Left hindlimb (tissue), 1 donor: Measurements from ENCODE around the gene MYBPH.

Experiments used
- DNase-seq: peaks from one replicate; pipeline ENCODE4 v3.0.0-alpha.2; 2018

Gene MYBPH

DNA sequence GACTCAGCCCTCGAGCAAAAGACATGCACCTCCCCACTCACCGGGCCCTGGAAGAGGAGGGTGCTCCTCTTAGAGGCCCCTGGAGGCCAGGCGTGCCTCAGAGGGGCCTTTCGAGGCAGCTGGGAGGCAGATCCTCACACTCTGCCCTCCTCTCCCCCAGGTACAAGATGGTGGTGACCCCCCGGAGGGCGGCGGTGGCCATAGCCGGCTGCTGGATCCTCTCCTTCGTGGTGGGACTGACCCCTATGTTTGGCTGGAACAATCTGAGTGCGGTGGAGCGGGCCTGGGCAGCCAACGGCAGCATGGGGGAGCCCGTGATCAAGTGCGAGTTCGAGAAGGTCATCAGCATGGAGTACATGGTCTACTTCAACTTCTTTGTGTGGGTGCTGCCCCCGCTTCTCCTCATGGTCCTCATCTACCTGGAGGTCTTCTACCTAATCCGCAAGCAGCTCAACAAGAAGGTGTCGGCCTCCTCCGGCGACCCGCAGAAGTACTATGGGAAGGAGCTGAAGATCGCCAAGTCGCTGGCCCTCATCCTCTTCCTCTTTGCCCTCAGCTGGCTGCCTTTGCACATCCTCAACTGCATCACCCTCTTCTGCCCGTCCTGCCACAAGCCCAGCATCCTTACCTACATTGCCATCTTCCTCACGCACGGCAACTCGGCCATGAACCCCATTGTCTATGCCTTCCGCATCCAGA lies 10.4 kb downstream of the MYBPH start:
- DNase-seq = no peak

DNA sequence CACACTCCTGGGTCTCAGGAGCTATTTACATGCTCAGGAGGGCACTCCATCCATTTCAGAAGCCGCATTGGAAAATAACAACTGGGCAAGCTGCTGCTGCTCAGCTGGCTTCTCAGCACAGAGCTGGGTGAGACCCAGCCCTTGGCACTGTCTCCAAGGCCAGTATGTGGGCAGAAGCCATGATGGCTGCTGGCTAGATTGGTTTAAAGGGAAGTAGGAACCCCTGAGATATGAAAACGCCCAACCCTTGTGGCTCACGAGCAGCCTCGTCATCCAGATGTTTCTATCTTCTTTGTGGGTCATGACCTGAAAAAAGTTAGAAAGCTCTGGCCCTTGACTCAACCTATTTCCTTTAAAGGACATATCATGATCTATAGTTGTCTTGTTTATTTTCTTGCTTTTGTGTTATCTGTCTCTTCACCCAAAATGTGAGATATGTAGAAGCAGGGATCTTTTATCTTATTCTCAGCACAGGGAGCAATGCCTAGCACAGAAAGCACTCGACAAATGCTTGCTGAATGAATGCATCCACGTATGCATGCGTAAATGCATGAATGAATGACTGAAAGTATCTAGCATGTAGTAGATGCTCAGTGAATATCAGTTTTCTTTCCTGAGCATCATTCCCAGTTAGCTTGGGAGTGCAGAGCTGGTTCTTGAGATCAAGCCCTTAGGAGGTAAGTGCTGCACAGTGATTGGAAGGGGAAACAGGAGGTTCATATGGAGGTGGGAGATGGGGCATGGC lies 11.6 kb downstream of the MYBPH start:
- no peak for DNase-seq

DNA sequence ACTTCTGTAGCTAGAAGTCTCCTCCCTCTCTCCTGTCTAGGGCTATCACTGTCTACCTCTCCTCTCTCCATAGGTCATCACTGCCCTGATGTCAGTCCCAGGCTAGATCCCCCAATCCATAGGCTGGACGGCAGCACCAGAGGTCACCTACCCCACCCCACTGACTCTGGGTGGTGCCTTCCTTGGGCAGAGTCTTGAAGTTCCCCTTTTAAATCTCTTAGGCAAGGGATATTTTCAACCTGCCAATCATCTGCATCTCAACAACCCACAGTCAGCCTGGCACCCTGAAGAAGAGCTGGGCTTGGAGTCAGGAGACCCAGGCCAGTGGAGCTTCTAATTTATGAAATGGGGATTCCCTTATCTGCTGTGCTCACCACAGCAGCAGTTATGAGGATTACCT lies 13.2 kb downstream of the MYBPH start:
- no peak for DNase-seq

DNA sequence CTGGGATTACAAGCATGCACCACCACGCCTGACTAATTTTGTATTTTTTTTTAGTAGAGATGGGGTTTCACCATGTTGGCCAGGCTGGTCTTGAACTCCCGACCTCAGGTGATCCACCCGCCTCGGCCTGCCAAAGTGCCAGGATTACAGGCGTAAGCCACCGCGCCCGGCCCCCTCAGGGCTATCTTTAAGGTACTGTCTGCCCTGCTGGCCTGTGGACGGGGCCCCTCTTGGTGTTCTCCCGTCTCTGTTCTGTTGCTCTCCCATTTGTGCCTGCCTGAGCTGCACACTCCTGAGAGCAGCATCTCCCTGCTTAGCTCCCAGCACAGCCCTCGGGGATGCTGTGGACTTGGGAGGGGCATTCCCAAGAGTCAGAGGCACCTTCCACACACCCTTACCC lies 13.9 kb downstream of the MYBPH start:
- DNase-seq = no peak

DNA sequence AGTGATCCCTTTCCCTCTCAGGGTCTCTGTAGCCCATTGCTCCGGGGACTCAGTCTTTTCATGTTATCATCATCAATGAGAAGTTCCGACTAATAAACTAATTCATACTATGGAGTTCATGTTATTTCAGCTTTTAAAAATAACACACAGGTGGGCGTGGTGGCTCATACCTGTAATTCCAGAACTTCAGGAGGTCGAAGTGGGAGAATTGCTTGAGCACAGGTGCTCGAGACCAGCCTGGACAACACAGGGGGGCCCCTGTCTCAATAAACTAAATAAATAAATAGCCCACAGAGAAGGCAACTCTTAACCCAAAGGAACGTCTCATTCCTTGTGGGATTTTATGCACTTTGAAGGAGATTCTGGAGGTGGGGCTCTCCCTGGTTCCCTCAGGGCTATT lies 14.5 kb downstream of the MYBPH start:
- no peak for DNase-seq

DNA sequence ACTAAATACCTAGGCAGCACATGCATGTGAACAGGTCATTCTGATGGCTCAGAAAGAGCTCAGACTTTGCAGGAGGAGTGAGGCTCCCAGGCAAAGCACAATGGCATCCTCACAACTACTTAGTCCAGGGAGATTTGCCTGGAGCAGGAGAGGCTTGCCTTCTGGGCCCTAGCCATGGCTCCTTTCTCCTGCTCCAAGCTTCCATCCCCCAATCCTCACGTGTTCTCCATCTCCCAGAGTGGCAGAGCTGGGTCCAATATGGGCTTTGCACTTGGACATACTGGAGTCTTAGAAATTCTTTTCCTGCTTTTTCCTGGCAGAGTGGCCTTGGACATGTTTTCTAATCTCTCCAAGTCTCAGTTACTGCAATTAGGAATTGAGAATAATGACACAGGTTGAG lies 15.8 kb downstream of the MYBPH start:
- DNase-seq = no peak

DNA sequence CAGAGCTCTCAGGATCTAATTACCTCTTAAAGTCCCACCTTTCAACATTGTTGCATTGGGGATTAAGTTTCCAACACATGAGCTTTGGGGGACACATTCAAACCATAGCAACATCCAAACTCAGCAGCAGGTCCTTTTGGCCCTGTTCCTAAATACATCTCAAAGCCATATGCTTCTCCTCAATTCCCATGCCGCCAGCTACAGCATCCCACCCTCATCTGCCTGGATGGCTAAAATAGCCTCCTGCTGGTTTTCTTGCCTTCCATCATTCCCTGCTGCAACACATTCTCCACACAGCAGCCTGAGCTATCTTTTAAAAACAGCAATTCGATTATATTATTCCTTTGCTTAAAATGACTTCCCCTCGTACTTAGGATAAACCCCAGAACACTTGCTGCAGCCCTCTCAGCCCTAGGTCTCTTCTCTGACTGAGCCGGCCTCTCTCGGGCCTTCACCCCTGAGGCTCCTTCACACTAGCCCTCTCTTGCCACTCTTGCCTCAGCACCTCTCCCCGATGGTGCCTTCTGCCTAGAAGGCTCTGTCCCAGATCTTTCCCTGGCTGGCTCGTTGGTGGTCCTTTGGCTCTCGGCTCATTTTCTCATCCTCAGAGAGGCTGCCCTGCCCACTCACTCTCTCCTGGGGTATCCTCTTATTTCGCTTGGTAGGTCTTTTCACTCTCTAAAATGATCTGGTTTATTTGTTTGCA lies 16.5 kb downstream of the MYBPH start:
- no peak for DNase-seq

DNA sequence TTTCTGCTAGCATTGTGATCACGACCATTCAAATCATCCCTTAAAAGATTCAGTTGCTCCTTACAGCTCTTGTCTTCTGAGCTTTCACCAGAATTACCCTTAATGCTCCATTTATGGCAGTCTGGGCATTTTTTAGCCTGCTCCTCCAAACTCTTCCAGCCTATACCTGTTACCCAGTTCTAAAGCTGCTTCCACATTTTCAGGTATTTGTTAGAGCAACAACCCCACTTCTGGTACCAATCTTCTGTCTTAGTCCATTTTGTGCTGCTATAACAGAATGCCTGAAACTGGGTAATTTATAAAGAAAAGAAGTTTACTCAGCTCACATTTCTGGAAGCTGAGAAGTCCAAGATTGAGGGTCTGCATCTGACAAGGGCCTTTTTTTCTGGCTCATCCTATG lies 17.2 kb downstream of the MYBPH start:
- no peak for DNase-seq

DNA sequence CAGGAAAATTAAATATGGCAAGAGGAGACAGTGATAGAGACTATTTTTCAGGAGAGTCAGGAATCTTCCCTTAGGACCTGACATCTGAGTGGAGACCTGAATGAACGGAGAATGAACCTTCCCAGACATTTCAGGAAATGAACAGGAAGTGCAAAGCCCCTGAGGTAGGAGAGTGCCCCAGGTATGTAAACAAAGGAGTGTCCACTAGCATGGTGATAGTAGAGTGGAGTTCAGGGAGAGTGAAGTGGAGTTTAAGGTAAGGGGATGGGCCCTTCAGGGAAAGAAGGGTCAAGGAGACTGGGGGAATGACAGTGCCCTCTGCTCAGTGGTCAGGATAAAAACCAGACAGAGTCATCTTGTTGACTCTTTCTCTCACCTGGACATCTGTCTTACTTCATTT lies 19.3 kb downstream of the MYBPH start:
- DNase-seq = no peak

DNA sequence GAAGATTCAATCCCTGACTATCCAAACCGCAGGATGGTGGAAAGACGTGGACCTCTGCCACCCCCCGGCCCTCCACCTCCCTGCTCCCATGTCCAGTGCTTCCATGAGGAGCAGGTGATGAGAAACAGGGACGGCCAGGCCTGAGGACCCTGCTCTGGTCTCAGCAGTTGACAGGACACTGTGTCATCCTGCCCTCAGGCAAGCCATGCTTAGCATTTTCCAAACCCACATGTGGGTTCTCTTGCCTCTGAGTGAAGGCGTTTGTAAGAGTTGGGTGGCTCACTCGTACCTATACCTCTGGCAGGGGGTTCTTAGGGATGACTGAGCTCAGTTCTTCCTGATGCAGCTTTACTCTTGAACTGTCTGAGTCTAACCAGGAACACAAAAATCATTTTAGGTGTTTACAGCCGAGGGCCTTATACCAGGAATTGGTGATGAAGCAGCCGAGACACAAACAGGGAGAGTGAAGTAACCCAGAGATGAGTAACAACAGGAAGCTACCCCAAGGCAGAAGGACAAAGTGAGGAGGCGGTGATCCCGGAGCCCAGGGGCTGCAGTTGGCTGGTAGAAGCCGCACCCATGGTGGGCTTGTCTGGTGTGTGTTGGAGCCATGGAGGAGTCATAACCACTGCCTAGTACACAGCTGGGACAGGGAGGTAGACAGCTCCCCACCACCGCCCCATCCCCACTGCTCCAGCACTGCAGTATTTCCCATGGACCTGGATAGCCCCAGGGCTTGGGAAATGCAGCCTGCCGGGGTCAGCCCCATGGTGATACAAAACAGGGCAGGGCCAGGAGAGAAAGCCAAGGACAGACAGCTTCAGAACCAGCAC lies 21.4 kb downstream of the MYBPH start:
- DNase-seq = no peak

DNA sequence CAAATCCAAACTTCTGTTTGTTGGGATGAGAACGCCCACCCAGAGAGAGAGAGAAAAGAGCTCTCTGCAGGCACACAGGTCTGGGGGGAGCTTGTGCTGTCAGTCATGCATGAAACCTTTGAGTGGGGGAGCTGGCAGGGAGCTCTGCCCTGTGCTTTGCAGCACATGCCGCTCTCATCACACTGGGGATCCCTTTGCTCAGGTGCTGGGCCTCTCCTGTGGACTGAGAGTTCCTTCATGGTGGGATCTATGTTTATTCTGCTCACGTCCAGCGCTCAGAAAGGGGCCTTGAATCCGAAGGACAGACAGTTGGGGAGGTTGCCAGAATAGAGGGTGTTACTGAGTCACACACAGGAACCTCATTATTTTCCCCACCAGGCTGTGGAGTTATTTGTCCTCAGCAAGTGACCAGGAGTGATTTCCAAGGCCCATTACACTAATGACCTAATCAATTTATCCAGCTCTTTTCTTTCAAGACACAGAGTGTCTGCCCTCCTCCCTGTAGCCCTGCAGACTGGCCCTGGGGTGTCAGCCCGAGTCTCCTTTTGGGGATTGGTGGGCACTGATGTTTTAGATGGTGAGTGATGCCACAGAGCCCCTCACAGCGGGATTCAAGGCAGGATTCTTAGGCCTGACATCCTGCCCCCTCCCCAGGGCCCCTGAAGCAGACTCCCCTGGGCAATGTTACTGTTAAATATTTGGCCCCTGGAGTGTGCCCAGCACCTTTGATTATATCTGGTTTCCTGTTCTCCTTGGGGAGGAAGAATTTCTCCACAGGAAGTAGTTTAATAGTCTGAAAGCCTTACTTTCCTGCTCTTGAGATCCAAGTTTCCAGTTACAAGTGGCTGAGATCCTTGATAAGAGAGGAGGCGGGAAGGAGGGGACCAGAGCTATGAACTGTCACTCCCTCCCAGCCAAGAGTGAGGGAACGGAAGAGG lies 22.3 kb downstream of the MYBPH start:
- DNase-seq = no peak

DNA sequence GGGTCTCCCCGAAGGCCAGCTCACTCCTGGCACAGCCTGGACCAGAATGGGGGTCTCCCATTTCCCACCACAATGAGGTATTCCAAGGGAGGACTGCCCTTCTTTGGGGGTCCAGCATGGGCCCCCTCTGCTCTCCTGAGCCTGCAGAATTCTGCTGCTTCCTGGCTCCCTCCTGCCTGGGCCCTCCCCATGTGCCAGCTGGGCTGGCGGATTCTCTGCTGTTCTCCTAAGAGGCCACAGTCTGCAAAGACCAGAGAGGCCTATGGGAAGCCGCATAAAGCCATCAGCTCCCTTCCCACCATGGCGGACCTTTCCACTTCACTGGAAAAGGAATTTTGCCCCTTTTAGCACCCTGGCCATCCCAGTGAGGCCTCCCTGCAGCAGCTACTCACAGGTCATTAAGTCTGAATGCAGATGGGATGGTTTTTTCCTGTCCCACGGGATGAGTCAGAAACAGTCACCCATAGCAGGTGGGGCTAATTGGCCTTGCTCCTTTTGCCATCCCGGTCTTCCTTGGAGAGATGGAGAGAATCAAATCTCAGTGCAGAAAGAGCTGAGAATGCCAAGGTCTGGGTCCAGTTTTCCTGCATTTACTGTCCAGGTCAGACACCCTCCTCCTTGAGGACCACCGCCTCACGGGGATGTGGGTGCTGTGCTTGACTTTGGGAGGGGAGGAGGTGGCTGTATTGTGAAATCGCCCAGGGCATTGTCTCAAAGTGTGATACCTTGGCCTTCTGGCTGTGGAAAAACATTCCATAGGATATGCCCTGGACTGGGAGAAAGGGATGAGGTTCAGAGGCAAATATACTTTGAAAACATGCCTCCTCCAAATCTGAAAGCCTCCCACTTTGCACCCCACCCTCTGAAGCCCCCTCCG lies 23.2 kb downstream of the MYBPH start:
- no peak for DNase-seq

DNA sequence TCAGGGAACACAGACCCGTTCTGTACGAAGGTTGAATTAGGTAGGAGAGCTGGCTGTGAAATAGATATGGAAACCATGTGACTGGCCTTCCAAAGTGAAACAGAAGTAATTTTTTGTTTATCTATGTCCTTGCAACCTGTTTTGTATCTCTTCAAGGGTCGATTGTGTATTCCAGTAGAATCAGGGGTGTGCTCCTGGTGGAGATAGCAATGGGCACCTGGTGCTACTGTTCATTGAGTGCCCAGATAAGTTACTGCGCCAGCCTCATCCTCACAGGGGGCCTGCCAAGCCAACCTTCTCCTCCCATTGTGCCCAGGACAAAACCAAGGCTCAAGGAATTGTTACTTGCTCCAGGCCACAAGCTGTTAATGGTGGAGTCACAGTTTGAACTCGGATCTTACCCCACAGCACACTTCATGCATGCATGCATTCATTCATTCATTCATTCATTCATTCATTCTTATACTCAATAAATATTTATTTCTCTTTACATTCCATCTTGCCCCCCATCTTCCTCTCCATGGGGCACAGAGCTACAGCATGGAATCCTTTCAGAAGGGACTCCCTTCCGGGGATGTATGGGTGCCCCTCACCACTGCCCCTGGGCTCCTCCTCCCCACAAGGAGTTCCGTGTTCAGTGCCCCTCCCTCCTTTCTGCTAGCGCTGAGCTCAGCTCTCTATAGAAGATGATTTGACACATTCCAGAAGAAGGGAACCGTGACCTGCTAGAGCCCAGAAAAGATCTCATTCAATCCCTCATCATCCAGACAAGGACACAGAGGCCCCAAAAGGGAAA lies 24.1 kb downstream of the MYBPH start:
- no peak for DNase-seq

DNA sequence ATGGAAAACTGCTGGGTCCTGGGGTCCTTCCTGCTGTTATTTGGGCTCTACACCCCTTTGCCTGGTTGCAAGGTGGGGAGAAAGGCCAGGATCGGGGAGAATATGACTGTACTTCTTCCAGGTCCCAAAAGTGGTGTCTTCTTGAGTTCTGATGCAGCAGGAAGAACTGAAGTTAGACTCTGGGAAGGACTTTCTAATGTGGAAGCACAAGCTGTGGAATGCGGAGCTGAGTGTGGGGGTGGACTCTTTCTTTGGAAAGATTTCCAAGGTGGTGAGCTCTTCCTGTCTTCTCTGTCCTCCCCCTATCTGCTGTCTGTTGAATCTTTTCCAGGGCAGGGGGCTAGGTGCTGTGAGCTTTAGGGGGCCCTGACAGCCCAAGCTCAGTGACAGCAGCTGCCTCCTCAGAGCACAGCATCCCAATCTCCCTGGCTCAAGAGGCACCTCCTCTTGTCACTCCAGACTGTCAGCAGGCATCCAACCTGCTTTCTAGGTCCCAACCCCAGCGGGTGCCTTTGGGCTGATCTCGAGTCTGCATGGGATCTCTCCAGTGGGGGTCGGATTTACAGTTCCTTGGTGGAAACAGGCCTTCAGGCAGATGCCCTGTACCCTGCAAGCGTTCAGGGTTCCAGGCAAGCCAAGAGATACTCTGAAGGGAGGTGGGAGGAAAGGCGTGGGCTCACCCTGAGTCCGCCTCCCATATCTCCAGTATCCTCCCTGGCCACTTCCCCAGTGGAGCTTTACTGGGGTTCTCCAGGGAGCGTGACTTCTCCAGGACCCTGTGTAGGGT lies 24.9 kb downstream of the MYBPH start:
- DNase-seq = no peak

DNA sequence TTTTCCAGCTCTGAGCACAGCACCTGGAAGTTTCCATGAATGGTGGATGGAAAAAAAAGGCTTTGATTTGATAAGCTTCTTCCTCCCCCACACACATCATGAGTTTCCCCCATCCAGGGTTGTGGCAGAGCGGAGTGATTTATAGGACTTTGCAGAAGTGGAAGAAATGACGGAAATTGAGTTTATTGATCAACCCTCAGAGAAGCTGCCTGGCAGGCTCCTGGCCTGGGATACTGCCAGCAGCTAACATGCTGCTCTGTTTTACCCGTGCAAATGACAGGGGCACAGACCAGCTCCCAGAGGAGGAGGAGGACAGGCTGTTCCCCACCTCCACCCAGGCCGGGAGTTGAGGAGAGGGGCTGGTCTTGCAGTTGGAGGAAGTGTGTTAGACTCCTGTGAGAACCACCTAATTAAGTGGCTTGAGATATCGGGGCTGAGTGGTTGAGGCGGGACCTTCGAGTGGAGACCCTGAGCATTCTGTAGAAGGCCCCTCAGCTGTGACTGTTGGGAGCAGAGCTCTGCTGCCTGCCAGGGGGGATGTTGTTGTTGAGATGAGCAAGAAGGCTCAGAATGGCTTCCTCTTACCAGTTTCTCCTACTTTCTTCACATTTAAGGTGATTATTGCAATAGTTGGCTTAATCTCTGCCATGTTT lies 26.3 kb downstream of the MYBPH start:
- no peak for DNase-seq

DNA sequence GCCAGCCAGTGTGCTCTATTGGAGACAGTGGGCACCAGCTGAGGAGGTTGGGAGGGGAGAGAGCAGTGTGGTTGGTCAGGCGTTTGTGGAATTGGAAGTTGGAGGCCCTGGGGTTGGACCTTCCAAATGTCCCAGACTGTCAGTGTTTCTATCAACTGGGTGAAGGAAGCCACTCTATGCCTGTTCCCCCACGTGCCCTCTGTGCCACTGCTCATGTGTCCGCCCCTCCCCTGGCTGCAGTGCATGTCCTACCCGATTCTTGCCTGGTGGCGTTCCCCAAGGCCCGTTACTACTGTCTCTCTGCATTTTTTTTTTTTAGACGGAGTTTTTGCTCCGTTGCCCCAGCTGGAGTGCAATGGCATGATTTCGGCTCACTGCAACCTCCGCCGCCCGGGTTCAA lies 27.0 kb downstream of the MYBPH start:
- no peak for DNase-seq

DNA sequence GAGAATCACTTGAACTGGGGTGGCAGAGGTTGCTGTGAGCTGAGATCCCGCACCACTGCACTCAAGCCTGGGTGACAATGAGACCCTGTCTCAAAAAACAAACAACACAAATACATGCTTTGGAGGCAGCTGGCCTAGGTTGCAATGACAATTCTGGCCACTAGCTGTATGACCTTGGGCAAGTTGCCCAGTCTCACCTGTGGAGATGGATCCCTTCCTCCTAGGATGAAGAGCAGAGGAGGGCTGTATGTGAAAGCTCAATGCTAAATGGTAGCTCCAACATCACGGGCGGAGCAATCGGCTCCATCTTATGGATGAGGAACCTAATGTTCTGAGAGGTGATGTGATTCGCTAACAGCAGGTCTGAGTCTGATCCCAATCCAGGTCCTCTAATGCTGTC lies 27.5 kb downstream of the MYBPH start:
- no peak for DNase-seq

DNA sequence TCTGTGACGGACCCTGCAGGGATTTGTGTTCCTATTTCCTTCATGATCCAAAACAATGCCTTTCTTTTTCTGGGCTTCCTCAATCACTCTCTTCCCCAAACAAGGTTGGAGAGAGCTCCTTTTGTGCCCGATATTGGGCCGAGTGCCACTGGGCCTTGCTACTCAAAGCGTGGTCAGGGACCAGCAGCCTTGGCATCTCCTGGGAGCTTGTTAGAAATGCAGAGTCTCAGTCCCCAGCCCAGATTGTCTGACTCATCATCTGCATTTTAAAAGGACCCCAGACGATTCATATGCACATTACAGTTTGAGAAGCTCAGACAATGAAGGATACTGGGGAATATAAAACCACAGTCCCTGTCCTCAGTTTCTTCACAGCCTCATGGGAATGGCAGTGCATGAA lies 28.2 kb downstream of the MYBPH start:
- no peak for DNase-seq

DNA sequence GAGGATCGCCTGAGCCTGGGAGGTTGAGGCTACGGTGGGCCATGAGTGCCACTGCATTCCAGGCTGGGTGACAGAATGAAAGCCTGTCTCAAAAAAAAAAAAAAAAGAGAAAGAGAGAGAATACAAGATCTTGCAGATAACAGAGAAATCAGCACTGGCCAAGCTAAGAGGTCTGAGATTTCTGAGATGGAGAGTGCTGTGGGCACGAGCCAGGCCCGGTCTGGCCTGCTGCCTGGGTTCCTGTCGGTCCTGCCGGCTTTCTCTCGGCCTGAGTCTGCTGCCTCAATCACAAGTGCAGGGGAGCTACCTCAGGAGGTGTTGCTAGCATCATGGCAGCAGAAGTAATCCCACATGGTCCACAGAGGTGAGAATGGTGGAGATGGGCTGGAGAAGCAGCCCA lies 29.1 kb downstream of the MYBPH start:
- DNase-seq = no peak
